ENCODE measurements around the gene IFIT3. TPM values are rescaled to one million over a fixed set of nuclear protein-coding genes. Genes with fewer than 3 reads are reported as not detected.

IFIT3 gene
- total RNA-seq, 1 donor from 2014 or later, result 8.4 TPM

GRCh38 chr10:89360157-89360556, 32.4 kb downstream of the IFIT3 start:
- no peak for DNase-seq

GRCh38 chr10:89362929-89363328, 35.1 kb downstream of the IFIT3 start:
- DNase-seq, result no peak

- DNase-seq, result no peak
These were observed 36.1 kb downstream of the IFIT3 start for GRCh38 chr10:89363729-89364442.

- DNase-seq, result no peak
These were observed 36.7 kb downstream of the IFIT3 start for GRCh38 chr10:89364531-89364930.

GRCh38 chr10:89367529-89367928, 39.7 kb downstream of the IFIT3 start:
- peak; percentile 45 for DNase-seq

- no peak for DNase-seq
These were observed 40.3 kb downstream of the IFIT3 start for GRCh38 chr10:89368129-89368528.

- no peak for DNase-seq
These were observed 41.6 kb downstream of the IFIT3 start for GRCh38 chr10:89369156-89370105.

- DNase-seq, result no peak
These were observed 43.3 kb downstream of the IFIT3 start for GRCh38 chr10:89371079-89371478.

- no peak for DNase-seq
These were observed 44.2 kb downstream of the IFIT3 start for GRCh38 chr10:89371987-89372386.

GRCh38 chr10:89373916-89374711, 46.3 kb downstream of the IFIT3 start:
- DNase-seq, result peak; percentile 80

GRCh38 chr10:89374713-89375141, 46.9 kb downstream of the IFIT3 start:
- no peak for DNase-seq

- no peak for DNase-seq
These were observed 50.2 kb downstream of the IFIT3 start, which contains the start of gene IFIT1B for GRCh38 chr10:89377705-89378637. Gene IFIT1B (plus strand): TSS chr10:89378056. CDS start chr10:89378136, 80 bp downstream.

GRCh38 chr10:89379103-89379502, 51.3 kb downstream of the IFIT3 start:
- DNase-seq, result no peak

GRCh38 chr10:89382757-89383156, 55.0 kb downstream of the IFIT3 start:
- DNase-seq, result no peak

- no peak for DNase-seq
These were observed 56.9 kb downstream of the IFIT3 start for GRCh38 chr10:89384474-89385340.

GRCh38 chr10:89388806-89389205, 61.0 kb downstream of the IFIT3 start:
- DNase-seq, result no peak

GRCh38 chr10:89389254-89389653, 61.5 kb downstream of the IFIT3 start:
- no peak for DNase-seq
